ENCODE measurements around the gene TGM1. TPM values are rescaled to one million over a fixed set of nuclear protein-coding genes. Genes with fewer than 3 reads are reported as not detected.

Gene TGM1
- total RNA-seq, 2 experiments from 2014 or later: 2.7 to 3.1 TPM

GRCh38 chr14:24304019-24304387 lies 41.0 kb upstream of the TGM1 start:
- Mint-ChIP-seq H3K4me3 (no peak overlapping the region), H3K9me3 (ENCODE audit: insufficient read depth) (no peaks in the 10 kb centered on the region), H3K4me1 (ENCODE audit: low read depth) (peaks cover 48% of the 10 kb centered on the region), H3K27ac (no peak overlapping the region), H3K36me3 (ENCODE audit: low read depth) (peaks cover 79% of the 10 kb centered on the region), H3K27me3 (ENCODE audit: low read depth) (no peaks in the 10 kb centered on the region)
- ATAC-seq (no peak), DNase-seq (no peak)
- CTCF ChIA-PET: interaction anchor here (0.9 to 26.4 kb wide), 4 partner anchors 29 to 127 kb away, joined by 3 to 801 read pairs (median 17); partner anchors contain the start of genes GMPR2, NEDD8 and TINF2
- POLR2A ChIA-PET: interaction anchor here (1.4 kb wide), 1 partner anchor 33 kb away, joined by 3 read pairs; no protein-coding TSS in a partner anchor

DNA sequence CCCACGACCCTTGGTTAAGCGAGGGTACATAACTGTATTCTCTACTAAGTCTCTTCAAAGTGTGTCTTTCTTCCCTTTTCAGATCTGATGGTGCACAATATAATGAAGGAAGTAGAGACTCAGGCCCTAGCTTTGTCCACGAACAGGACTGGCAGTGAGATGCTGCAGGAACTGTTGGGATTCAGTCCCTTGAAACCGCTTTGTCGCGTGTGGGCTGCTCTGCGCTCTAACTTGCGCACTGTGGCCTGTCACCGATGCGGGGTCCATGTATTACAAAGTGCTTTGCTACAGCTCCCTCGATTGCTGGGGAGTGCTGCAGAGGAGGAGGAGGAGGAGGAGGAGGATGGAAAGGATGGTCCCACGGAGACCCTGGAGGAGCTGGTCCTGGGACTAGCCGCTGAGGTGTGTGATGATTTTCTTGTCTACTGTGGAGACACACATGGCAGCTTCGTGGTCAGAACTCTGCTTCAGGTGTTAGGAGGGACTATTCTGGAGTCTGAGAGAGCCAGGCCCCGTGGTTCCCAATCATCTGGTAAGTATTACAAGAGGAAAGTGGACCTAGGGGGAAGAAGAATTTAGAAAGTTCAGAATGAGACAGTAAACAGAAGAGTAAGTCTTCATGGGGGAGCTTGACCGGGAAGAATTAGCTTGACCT lies 37.5 kb upstream of the TGM1 start:
- DNase-seq (no peak), ATAC-seq (no peak)
- Mint-ChIP-seq H3K27ac (peak overlapping the region; percentile 91), H3K4me1 (ENCODE audit: low read depth) (peaks cover 53% of the 10 kb centered on the region), H3K4me3 (peak overlapping the region; percentile 91), H3K27me3 (ENCODE audit: low read depth) (no peaks in the 10 kb centered on the region), H3K9me3 (ENCODE audit: insufficient read depth) (no peaks in the 10 kb centered on the region), H3K36me3 (ENCODE audit: low read depth) (peaks cover 57% of the 10 kb centered on the region)
- ChIA-PET CTCF (interaction anchor here (1.0 to 26.4 kb wide), 12 partner anchors 9 to 210 kb away, joined by 3 to 801 read pairs (median 10); partner anchors contain the start of genes CHMP4A, CIDEB, GMPR2 and KHNYN), POLR2A (interaction anchor here (0.7 to 7.0 kb wide), 16 partner anchors 8 to 185 kb away, joined by 3 to 73 read pairs (median 5); partner anchors contain the start of genes CHMP4A, CIDEB, GMPR2 and LTB4R)

DNA sequence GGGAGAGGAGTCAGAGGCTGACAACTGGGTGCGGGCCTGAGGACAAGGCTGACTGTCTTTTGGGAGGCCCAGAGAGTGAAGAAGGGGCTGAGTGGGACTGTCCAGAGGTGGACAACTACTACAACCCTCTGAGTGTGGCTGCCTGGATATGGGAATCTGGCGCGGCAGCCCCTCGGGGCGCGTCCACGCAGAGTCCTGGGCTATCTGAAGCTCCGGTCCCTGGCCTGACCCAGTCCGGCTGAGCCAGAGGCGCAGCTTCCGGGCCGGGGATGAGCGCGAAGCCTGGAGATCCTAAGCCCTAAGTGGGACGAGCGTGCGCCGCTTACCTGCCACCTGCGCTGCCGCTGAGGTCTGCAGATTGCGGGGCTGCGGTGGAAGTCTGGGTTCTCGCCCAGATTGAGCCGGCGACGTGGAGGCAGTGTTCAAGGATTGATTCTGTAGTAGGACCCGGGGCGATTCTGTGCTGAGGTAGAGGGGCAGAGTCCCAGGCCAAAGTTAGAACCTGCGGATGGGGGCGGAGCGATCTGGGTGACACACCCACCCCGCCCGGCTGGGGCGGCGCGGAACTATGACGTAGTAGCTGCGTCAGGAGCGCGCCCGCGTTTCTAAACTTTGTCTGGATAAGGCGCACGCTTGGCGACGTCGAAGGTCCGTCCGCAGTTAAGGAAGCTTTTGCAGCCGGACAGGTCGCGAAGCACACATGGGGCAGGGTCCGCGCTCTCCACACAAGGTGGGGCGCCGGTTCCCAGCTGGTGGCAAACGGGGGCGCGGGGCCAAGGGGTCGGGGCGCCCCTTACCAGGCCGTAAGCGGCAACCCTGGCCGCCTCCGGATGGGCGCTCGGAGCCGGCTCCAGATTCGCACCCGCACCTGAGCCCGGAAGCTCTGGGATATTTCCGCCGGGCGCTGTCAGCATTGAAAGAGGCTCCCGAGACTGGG lies 36.5 kb upstream of the TGM1 start, which contains the start of the genes DHRS1 and NOP9:
Gene DHRS1, minus strand, starts transcription at position 526 of the 937 bp plus-strand sequence. CDS start 674 bp downstream, outside the sequence.
Gene NOP9, plus strand, starts transcription at position 596 of the 937 bp plus-strand sequence. Its CDS starts 105 bp downstream, at position 701.
- ChIA-PET CTCF (interaction anchor here (0.9 to 26.4 kb wide), 14 partner anchors 9 to 210 kb away, joined by 3 to 801 read pairs (median 6); partner anchors contain the start of genes CHMP4A, CIDEB, GMPR2 and KHNYN), POLR2A (interaction anchor here (0.7 to 7.0 kb wide), 19 partner anchors 9 to 184 kb away, joined by 3 to 73 read pairs (median 5); partner anchors contain the start of genes CHMP4A, CIDEB, GMPR2 and IRF9)
- Mint-ChIP-seq H3K9me3 (ENCODE audit: insufficient read depth) (no peaks in the 10 kb centered on the region), H3K27ac (peak within 1 kb of the TSS; percentile 91), H3K36me3 (ENCODE audit: low read depth) (peaks cover 54% of the 10 kb centered on the region), H3K4me1 (ENCODE audit: low read depth) (peaks cover 53% of the 10 kb centered on the region), H3K27me3 (ENCODE audit: low read depth) (no peaks in the 10 kb centered on the region), H3K4me3 (peak within 1 kb of the TSS; percentile 91)
- DNase-seq (peak; percentile 94), ATAC-seq (peak; percentile 83)

DNA sequence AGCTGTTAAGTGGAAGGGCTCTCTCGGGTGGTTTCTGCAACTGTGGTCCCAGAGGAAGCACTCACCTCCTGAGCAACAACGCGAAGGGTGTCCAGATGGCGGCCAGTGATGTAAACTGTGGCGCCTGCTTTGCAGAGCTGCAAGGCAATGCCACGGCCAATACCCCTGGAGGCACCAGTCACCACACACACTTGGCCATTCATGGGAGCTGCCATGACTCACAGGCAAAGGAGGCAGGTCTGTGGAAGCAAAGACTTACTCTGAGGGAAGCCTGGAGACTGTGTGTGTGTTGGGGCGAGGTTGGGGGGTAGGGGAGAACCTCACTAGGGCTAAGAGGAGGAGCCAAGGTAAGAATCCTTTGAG lies 35.9 kb upstream of the TGM1 start:
- peaks cover 53% of the 10 kb centered on the region for H3K4me1 Mint-ChIP-seq (ENCODE audit: low read depth)
- POLR2A ChIA-PET: interaction anchor here (0.8 to 7.0 kb wide), 10 partner anchors 10 to 137 kb away, joined by 3 to 73 read pairs (median 8); partner anchors contain the start of genes CIDEB, GMPR2, IRF9 and MDP1
- CTCF ChIA-PET: interaction anchor here (0.9 to 26.4 kb wide), 9 partner anchors 8 to 190 kb away, joined by 3 to 801 read pairs (median 14); partner anchors contain the start of genes CHMP4A, CIDEB, GMPR2 and KHNYN

GRCh38 chr14:24297190-24297964 lies 34.4 kb upstream of the TGM1 start:
- Mint-ChIP-seq H3K4me1 (ENCODE audit: low read depth) (peaks cover 53% of the 10 kb centered on the region), H3K27ac (peak overlapping the region; percentile 89)

More for the DNA sequence above, 35.9 kb upstream of the TGM1 start:
- Mint-ChIP-seq H3K36me3 (ENCODE audit: low read depth) (peaks cover 53% of the 10 kb centered on the region), H3K4me3 (peak overlapping the region; percentile 91), H3K9me3 (ENCODE audit: insufficient read depth) (no peaks in the 10 kb centered on the region), H3K27ac (peak overlapping the region; percentile 91), H3K27me3 (ENCODE audit: low read depth) (no peaks in the 10 kb centered on the region)
- DNase-seq (peak; percentile 36), ATAC-seq (peak; percentile 10)

DNA sequence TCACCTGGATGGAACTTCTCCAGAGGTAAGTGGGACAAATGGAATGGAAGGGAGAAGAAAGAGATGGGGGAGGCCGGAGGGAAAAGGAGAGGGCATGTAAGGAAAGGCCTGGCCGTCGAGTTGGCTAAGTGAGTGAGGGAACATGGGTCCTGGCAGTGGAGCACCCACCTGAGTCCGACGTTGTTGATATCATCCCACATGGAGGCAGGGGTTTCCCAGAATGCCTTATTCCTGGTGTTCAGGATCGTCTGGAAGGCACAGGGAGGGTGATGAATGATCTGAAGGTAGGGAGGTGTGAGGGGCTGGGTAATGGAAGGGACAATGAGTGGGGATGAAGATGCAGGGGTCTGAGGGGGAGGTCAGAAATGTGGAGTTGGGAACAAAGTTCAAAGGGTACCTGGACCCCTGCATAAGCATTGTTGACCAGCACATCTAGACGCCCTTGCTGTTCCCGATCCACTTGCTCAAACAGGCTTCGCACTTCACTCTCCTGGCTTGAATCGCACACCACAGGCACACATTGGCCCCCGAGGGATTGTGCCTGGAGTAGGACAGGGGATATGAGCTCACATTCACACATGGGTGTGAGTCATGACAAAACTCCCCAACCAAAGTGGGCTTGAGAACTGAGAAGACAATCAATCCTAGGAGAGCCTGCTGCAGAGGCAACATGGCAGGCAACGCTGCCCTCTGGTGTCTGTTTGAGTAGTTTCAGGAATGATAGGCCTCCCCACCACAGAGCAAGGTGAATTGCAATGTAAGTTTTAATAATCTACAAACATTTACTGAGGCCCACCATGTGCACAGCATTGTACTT lies 33.6 kb upstream of the TGM1 start:
- DNase-seq: peak; percentile 84
- H3K27me3 Mint-ChIP-seq (ENCODE audit: low read depth): no peaks in the 10 kb centered on the region
- POLR2A ChIA-PET: interaction anchor here (0.7 to 7.0 kb wide), 10 partner anchors 11 to 101 kb away, joined by 3 to 73 read pairs (median 4); partner anchors contain the start of genes CIDEB, LTB4R2, TINF2 and TM9SF1
- no peaks in the 10 kb centered on the region for H3K9me3 Mint-ChIP-seq (ENCODE audit: insufficient read depth)
- H3K27ac Mint-ChIP-seq: peak overlapping the region; percentile 89
- CTCF ChIA-PET: interaction anchor here (0.6 to 26.4 kb wide), 29 partner anchors 10 to 201 kb away, joined by 3 to 801 read pairs (median 5); partner anchors contain the start of genes CHMP4A, CIDEB, DCAF11 and EMC9
- H3K4me3 Mint-ChIP-seq: no peak overlapping the region
- peaks cover 48% of the 10 kb centered on the region for H3K4me1 Mint-ChIP-seq (ENCODE audit: low read depth)
- peaks cover 48% of the 10 kb centered on the region for H3K36me3 Mint-ChIP-seq (ENCODE audit: low read depth)
- peak; percentile 57 for ATAC-seq

More at GRCh38 chr14:24297190-24297964, 34.4 kb upstream of the TGM1 start:
- Mint-ChIP-seq H3K27me3 (ENCODE audit: low read depth) (no peaks in the 10 kb centered on the region), H3K4me3 (peak overlapping the region; percentile 17), H3K9me3 (ENCODE audit: insufficient read depth) (no peaks in the 10 kb centered on the region), H3K36me3 (ENCODE audit: low read depth) (peaks cover 48% of the 10 kb centered on the region)
- ATAC-seq: peak; percentile 3
- CTCF ChIA-PET: interaction anchor here (0.6 to 26.4 kb wide), 28 partner anchors 11 to 189 kb away, joined by 3 to 801 read pairs (median 5); partner anchors contain the start of genes CHMP4A, CIDEB, DCAF11 and EMC9
- POLR2A ChIA-PET: interaction anchor here (0.7 to 7.0 kb wide), 14 partner anchors 10 to 136 kb away, joined by 3 to 73 read pairs (median 4); partner anchors contain the start of genes CHMP4A, CIDEB, IRF9 and LTB4R2
- no peak for DNase-seq

GRCh38 chr14:24293525-24293924 lies 30.5 kb upstream of the TGM1 start:
- Mint-ChIP-seq H3K4me3 (no peak overlapping the region), H3K4me1 (ENCODE audit: low read depth) (peaks cover 46% of the 10 kb centered on the region), H3K9me3 (ENCODE audit: insufficient read depth) (no peaks in the 10 kb centered on the region), H3K36me3 (ENCODE audit: low read depth) (peaks cover 63% of the 10 kb centered on the region), H3K27me3 (ENCODE audit: low read depth) (no peaks in the 10 kb centered on the region), H3K27ac (no peak overlapping the region)
- no peak for DNase-seq
- ATAC-seq: no peak
- POLR2A ChIA-PET: no interaction called here
- CTCF ChIA-PET: interaction anchor here (0.9 to 26.4 kb wide), 6 partner anchors 14 to 51 kb away, joined by 3 to 801 read pairs (median 8); partner anchors contain the start of genes GMPR2, NEDD8, RABGGTA and TINF2

DNA sequence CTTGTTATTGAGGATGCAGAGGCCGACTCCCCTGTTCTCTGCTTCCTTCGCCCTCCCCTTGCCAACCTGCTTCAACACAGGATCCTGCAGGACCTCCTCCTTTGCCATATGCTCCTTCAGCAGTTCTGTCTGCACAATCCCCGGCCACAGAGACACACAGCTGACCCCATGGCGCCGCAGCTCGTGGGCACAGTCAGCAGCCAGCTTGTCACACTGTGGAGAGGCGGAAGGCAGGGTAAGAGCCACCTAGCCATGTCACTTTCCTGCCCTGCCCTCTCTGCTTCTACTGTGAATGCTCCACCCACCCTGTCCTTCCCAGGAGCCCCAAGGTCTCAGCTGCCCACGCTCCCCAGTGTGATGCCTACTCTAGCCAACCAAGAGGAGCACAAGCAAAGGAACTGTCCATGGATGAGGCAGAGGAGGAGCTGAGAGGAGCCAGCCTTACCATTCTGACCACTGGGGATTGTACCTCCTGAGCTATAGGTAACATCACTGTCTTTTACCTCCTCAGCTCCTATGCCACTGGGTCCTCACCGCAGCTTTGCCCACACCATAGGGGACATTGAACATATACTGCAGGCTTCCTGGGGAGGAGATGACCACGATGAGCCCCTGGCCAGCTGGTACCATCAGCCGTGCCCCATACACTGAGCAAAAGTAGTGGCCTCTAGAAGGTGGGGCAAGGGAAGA lies 29.3 kb upstream of the TGM1 start:
- Mint-ChIP-seq H3K4me1 (ENCODE audit: low read depth) (peaks cover 44% of the 10 kb centered on the region), H3K36me3 (ENCODE audit: low read depth) (peaks cover 68% of the 10 kb centered on the region)
- no peak for ATAC-seq

DNA sequence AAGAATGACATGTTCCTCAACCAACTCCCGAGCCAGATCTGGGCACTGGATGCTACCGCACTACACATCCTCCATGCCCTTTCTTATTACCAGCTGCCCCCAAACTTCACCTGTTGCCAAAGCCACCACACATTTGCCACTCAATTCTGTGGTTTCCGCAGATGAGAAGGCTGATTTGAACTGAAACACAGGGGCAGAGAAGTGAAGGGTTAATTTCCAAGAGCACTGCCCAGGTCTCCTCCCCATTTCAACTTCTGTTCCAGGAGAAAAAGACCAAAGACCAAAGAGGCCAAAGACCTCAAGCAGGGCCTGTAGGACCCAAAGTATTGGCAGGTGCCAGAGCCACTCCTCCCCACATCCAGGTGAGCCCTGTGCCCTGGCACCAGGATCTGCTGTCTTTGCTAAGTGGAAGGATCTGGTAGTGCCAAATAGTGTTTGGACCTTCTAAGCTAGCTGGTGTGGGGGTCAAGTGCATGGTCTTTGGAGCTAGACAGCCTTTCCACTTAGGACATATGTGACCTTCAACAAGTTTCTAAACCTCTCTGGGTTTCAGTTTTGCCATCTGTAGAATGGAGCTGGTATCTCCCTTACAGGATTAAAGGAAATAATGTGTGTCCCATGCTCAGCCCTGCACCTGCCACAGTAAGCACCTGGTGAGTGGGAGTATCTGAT lies 28.6 kb upstream of the TGM1 start:
- peaks cover 66% of the 10 kb centered on the region for H3K36me3 Mint-ChIP-seq (ENCODE audit: low read depth)
- CTCF ChIA-PET: interaction anchor here (0.5 to 26.4 kb wide), 8 partner anchors 12 to 140 kb away, joined by 3 to 801 read pairs (median 4); partner anchors contain the start of genes GMPR2, NEDD8, RABGGTA and TINF2
- peaks cover 37% of the 10 kb centered on the region for H3K4me1 Mint-ChIP-seq (ENCODE audit: low read depth)
- DNase-seq: no peak
- H3K27ac Mint-ChIP-seq: no peak overlapping the region
- no peak for ATAC-seq
- H3K4me3 Mint-ChIP-seq: no peak overlapping the region
- H3K9me3 Mint-ChIP-seq (ENCODE audit: insufficient read depth): no peaks in the 10 kb centered on the region
- POLR2A ChIA-PET: interaction anchor here (0.9 kb wide), 1 partner anchor 78 kb away, joined by 4 read pairs; the partner anchor contains the start of gene CHMP4A
- H3K27me3 Mint-ChIP-seq (ENCODE audit: low read depth): no peaks in the 10 kb centered on the region

More for the DNA sequence above, 29.3 kb upstream of the TGM1 start:
- Mint-ChIP-seq H3K9me3 (ENCODE audit: insufficient read depth) (no peaks in the 10 kb centered on the region), H3K4me3 (no peak overlapping the region), H3K27ac (no peak overlapping the region), H3K27me3 (ENCODE audit: low read depth) (no peaks in the 10 kb centered on the region)
- CTCF ChIA-PET: interaction anchor here (1.2 to 26.4 kb wide), 8 partner anchors 13 to 139 kb away, joined by 3 to 801 read pairs (median 6); partner anchors contain the start of genes GMPR2, NEDD8, RABGGTA and TINF2
- DNase-seq: no peak
- POLR2A ChIA-PET: interaction anchor here (1.0 kb wide), 1 partner anchor 20 kb away, joined by 3 read pairs; the partner anchor contains the start of gene RABGGTA
